GM12891 (cell line): ENCODE results near the gene C4A.
"Not testable (repeated sequence)": the region's sequence is repeated elsewhere in the genome, so short reads cannot be mapped to it uniquely, and the experiment has no call there.

ENCODE experiments used
- PAX5 ChIP-seq: IDR thresholded peaks from 2 replicates; pipeline ENCODE4 v1.6.1; 2011; ENCODE audit warnings: low read length, moderate library complexity, mild to moderate bottlenecking; ENCODE audit not compliant: insufficient read depth, severe bottlenecking
- POLR2A ChIP-seq: IDR thresholded peaks from 2 replicates; pipeline ENCODE4 v1.6.1; 2011; ENCODE audit warnings: low read depth, low read length, control low read depth
- POLR2AphosphoS5 ChIP-seq: IDR thresholded peaks from 2 replicates; pipeline ENCODE4 v1.6.1; 2011; ENCODE audit warnings: low read depth, low read length, control low read depth
- POU2F2 ChIP-seq: IDR thresholded peaks from 2 replicates; pipeline ENCODE4 v1.6.1; 2011; ENCODE audit warnings: low read depth, mild to moderate bottlenecking, control low read depth, low read length, moderate library complexity
- SPI1 ChIP-seq: IDR thresholded peaks from 2 replicates; pipeline ENCODE4 v1.6.1; 2011; ENCODE audit warnings: low read depth, low read length, control low read depth
- TAF1 ChIP-seq: IDR thresholded peaks from 2 replicates; pipeline ENCODE4 v1.6.1; 2011; ENCODE audit warnings: low read depth, low read length, control low read depth

DNA sequence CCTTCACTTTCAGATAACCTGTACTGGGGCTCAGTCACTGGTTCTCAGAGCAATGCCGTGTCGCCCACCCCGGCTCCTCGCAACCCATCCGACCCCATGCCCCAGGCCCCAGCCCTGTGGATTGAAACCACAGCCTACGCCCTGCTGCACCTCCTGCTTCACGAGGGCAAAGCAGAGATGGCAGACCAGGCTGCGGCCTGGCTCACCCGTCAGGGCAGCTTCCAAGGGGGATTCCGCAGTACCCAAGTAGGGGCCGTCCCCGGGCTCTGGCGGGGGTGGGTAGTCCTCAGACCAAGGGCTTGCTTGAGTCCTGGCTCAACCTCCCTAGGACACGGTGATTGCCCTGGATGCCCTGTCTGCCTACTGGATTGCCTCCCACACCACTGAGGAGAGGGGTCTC, 47.7 kb downstream of the C4A start:
- TF ChIP-seq POLR2A, POLR2AphosphoS5, SPI1, TAF1, PAX5, POU2F2: not testable (repeated sequence)
